ENCODE measurements around the gene TSNAXIP1.

DNA sequence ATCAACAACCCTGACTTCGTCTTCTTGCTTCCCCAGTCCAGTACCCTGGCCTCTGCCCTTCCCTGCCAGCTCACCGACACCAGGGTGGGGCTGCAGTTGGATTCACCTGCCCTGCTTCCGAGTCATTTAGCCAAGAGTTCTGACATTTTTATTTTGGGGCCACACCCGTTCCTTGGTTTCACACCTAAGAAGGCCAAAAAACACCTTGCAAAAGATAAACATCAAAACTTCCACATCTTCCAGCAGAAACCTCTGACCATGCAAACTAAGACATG, 45.8 kb upstream of the TSNAXIP1 start:
- TF ChIP-seq, protein P1, sequence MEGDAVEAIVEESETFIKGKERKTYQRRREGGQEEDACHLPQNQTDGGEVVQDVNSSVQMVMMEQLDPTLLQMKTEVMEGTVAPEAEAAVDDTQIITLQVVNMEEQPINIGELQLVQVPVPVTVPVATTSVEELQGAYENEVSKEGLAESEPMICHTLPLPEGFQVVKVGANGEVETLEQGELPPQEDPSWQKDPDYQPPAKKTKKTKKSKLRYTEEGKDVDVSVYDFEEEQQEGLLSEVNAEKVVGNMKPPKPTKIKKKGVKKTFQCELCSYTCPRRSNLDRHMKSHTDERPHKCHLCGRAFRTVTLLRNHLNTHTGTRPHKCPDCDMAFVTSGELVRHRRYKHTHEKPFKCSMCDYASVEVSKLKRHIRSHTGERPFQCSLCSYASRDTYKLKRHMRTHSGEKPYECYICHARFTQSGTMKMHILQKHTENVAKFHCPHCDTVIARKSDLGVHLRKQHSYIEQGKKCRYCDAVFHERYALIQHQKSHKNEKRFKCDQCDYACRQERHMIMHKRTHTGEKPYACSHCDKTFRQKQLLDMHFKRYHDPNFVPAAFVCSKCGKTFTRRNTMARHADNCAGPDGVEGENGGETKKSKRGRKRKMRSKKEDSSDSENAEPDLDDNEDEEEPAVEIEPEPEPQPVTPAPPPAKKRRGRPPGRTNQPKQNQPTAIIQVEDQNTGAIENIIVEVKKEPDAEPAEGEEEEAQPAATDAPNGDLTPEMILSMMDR (conservative IDR thresholded peaks at IDR 0.05; ENCODE audit: low read depth in 2 of 2): no peak
- TF ChIP-seq, protein P2, sequence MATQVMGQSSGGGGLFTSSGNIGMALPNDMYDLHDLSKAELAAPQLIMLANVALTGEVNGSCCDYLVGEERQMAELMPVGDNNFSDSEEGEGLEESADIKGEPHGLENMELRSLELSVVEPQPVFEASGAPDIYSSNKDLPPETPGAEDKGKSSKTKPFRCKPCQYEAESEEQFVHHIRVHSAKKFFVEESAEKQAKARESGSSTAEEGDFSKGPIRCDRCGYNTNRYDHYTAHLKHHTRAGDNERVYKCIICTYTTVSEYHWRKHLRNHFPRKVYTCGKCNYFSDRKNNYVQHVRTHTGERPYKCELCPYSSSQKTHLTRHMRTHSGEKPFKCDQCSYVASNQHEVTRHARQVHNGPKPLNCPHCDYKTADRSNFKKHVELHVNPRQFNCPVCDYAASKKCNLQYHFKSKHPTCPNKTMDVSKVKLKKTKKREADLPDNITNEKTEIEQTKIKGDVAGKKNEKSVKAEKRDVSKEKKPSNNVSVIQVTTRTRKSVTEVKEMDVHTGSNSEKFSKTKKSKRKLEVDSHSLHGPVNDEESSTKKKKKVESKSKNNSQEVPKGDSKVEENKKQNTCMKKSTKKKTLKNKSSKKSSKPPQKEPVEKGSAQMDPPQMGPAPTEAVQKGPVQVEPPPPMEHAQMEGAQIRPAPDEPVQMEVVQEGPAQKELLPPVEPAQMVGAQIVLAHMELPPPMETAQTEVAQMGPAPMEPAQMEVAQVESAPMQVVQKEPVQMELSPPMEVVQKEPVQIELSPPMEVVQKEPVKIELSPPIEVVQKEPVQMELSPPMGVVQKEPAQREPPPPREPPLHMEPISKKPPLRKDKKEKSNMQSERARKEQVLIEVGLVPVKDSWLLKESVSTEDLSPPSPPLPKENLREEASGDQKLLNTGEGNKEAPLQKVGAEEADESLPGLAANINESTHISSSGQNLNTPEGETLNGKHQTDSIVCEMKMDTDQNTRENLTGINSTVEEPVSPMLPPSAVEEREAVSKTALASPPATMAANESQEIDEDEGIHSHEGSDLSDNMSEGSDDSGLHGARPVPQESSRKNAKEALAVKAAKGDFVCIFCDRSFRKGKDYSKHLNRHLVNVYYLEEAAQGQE (IDR thresholded peaks at IDR 0.05; ENCODE audit: unreplicated experiment): no peak
- TF ChIP-seq POLR2AphosphoS5 (IDR thresholded peaks at IDR 0.05; ENCODE audit: low read depth): no peak
- TF ChIP-seq EZH2phosphoT487 (IDR thresholded peaks at IDR 0.05; ENCODE audit: unreplicated experiment): no peak
- no peak for TF ChIP-seq JUNB (IDR thresholded peaks at IDR 0.05; ENCODE audit: unreplicated experiment)
- TF ChIP-seq, protein P3, sequence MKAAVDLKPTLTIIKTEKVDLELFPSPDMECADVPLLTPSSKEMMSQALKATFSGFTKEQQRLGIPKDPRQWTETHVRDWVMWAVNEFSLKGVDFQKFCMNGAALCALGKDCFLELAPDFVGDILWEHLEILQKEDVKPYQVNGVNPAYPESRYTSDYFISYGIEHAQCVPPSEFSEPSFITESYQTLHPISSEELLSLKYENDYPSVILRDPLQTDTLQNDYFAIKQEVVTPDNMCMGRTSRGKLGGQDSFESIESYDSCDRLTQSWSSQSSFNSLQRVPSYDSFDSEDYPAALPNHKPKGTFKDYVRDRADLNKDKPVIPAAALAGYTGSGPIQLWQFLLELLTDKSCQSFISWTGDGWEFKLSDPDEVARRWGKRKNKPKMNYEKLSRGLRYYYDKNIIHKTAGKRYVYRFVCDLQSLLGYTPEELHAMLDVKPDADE (IDR thresholded peaks at IDR 0.05): no peak
- no peak for TF ChIP-seq EZH2 (IDR thresholded peaks at IDR 0.05; ENCODE audit: low read depth, unreplicated experiment)

All from GM23338 (cell line).